Glutamatergic neuron (in vitro differentiated cells): ENCODE data around the gene H6PD. TPM values are rescaled to one million over a fixed set of nuclear protein-coding genes. Genes with fewer than 3 reads are reported as not detected.

Experiments used
- DNase-seq: peaks from one replicate; pipeline ENCODE4 v3.0.0; 2022
- H3K27ac Mint-ChIP-seq: one replicate; pipeline ENCODE4 v1.8.0; 2020; ENCODE audit warnings: mild to moderate bottlenecking, mixed read lengths, inconsistent platforms; ENCODE audit not compliant: unreplicated experiment
- H3K27me3 Mint-ChIP-seq: one replicate; pipeline ENCODE4 v1.8.0; 2020; ENCODE audit warnings: mild to moderate bottlenecking, moderate library complexity, mixed read lengths, inconsistent platforms; ENCODE audit not compliant: unreplicated experiment
- H3K36me3 Mint-ChIP-seq: one replicate; pipeline ENCODE4 v1.8.0; 2020; ENCODE audit warnings: mild to moderate bottlenecking, mixed read lengths, inconsistent platforms; ENCODE audit not compliant: unreplicated experiment
- H3K4me1 Mint-ChIP-seq: one replicate; pipeline ENCODE4 v1.8.0; 2020; ENCODE audit warnings: mild to moderate bottlenecking, low read depth, mixed read lengths, inconsistent platforms; ENCODE audit not compliant: unreplicated experiment
- H3K4me3 Mint-ChIP-seq: one replicate; pipeline ENCODE4 v1.8.0; 2020; ENCODE audit warnings: mild to moderate bottlenecking, mixed read lengths, inconsistent platforms; ENCODE audit not compliant: unreplicated experiment
- H3K9me3 Mint-ChIP-seq: one replicate; pipeline ENCODE4 v1.8.0; 2020; ENCODE audit warnings: mild to moderate bottlenecking, moderate library complexity, mixed read lengths, inconsistent platforms; ENCODE audit not compliant: unreplicated experiment
- total RNA-seq: library from RNA; stranded (reverse); fragmentation: NEBNext Ultra II Directional; extraction: Animal tissue kit (Norgen Biotek cat#: 25700); gene quantifications from one replicate; pipeline ENCODE4 v1.2.1, GENCODE V29; 2021; ENCODE audit not compliant: unreplicated experiment
- TF ChIP-seq, protein P1 (sequence below): fragments of 200-600 bp; sonication (generic); IDR thresholded peaks from one replicate; pipeline ENCODE4 v1.5.0; 2021; ENCODE audit not compliant: partially characterized antibody, unreplicated experiment

Gene H6PD
- total RNA-seq, 1 donor from 2014 or later = 5.0 TPM

DNA sequence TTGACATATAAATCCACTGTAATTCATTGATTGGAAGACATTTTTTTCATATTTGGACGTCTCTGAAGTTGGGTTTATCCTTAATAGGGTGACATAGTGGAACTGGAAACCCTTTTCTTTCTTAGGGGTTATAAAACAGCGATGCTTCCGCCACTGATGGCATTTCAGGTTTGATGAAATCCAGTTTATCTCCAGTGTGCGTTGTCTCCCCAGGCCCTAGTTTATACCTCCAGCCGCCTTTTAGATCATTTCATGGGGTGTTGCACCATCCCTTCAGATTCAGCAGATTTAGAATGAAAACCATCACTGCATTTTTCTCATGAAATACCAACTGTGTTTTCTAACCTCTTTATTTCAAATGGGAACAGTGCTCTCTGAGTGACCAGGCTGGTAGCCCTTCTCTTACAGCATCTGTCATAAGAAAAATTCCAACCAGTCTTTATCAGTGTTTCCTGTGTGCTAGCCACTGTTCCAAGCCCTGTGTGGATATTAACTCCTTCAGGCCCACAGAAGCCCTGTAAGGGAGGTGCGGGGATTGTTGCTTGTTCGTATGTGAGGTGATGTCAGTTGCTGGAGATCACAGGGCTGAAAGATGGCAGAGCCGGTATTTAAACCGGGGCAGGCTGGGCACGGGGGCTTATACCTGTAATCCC, 19.0 kb downstream of the H6PD start:
- peaks cover 5% of the 10 kb centered on the region for H3K27me3 Mint-ChIP-seq
- no peaks in the 10 kb centered on the region for H3K36me3 Mint-ChIP-seq
- DNase-seq = no peak
- peaks cover 6% of the 10 kb centered on the region for H3K9me3 Mint-ChIP-seq
- H3K27ac Mint-ChIP-seq = peak overlapping the region; percentile 35
- H3K4me3 Mint-ChIP-seq = no peak overlapping the region
- H3K4me1 Mint-ChIP-seq = peaks cover 28% of the 10 kb centered on the region
- TF ChIP-seq, protein P1, sequence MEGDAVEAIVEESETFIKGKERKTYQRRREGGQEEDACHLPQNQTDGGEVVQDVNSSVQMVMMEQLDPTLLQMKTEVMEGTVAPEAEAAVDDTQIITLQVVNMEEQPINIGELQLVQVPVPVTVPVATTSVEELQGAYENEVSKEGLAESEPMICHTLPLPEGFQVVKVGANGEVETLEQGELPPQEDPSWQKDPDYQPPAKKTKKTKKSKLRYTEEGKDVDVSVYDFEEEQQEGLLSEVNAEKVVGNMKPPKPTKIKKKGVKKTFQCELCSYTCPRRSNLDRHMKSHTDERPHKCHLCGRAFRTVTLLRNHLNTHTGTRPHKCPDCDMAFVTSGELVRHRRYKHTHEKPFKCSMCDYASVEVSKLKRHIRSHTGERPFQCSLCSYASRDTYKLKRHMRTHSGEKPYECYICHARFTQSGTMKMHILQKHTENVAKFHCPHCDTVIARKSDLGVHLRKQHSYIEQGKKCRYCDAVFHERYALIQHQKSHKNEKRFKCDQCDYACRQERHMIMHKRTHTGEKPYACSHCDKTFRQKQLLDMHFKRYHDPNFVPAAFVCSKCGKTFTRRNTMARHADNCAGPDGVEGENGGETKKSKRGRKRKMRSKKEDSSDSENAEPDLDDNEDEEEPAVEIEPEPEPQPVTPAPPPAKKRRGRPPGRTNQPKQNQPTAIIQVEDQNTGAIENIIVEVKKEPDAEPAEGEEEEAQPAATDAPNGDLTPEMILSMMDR = no peak

DNA sequence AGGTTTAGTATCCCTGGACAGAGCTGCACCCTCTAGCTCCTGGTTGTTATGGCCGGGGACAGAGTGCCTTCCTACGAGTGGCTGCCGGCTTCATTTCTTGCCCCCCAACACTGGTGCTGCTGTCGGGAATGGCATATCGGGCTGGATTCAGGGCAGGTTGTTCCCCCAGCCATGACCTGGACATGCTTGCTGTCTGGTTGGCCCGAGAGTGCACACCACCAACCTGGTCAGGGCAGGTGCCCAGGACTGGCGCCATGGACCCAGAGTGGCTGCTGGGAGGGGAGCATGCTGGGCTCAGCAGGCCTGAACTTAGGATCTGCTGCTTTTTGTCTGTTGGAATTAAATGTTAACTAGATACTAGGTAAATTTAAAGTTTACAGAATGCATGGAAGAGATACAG, 21.8 kb downstream of the H6PD start:
- Mint-ChIP-seq H3K36me3 (peaks cover 11% of the 10 kb centered on the region), H3K9me3 (peaks cover 9% of the 10 kb centered on the region), H3K4me3 (no peak overlapping the region), H3K27me3 (peaks cover 8% of the 10 kb centered on the region), H3K4me1 (peaks cover 23% of the 10 kb centered on the region), H3K27ac (no peak overlapping the region)
- no peak for DNase-seq
- TF ChIP-seq, protein P1 = no peak

DNA sequence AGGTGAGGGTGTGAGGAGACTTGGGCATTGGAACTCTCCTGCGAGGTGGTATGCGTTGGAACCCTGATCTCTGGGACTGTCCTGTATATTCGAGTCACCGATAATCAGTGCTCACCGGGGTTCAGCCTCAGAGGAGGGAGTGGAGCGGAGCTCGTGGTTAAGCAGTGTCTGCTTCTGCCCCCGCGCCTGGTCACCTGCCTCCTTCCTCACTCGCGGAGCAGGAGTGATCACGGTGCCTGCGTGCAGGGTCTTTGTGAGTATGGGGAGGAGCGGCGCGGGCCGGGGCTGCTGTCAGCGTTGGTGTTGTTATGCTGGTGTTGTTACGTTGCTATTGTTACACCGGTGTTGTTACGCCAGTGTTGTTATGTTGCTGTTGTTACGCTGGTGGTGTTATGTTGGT, 23.3 kb downstream of the H6PD start:
- TF ChIP-seq, protein P1 = no peak
- no peak for DNase-seq
- peaks cover 9% of the 10 kb centered on the region for H3K27me3 Mint-ChIP-seq
- no peak overlapping the region for H3K4me3 Mint-ChIP-seq
- peaks cover 14% of the 10 kb centered on the region for H3K4me1 Mint-ChIP-seq
- H3K27ac Mint-ChIP-seq = no peak overlapping the region
- H3K36me3 Mint-ChIP-seq = peaks cover 11% of the 10 kb centered on the region
- H3K9me3 Mint-ChIP-seq = peaks cover 8% of the 10 kb centered on the region

DNA sequence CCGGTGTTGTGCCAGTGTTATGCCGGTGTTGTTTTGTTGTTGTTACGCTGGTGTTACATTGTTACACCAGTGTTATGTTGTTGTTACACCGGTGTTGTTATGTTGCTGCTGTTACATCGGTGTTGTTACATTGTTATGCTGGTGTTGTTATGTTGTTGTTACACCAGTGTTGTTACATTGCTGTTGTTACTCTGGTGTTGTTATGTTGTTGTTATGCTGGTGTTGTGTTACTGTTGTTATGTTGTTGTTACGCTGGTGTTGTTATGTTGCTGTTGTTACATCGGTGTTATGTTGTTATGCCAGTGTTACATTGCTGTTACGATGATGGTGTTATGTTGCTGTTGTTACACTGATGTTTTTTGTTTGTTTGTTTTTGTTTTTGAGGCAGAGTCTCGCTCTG, 24.1 kb downstream of the H6PD start:
- no peak overlapping the region for H3K27ac Mint-ChIP-seq
- peaks cover 8% of the 10 kb centered on the region for H3K9me3 Mint-ChIP-seq
- peaks cover 11% of the 10 kb centered on the region for H3K36me3 Mint-ChIP-seq
- H3K4me1 Mint-ChIP-seq = peaks cover 8% of the 10 kb centered on the region
- H3K4me3 Mint-ChIP-seq = no peak overlapping the region
- TF ChIP-seq, protein P1 = no peak
- H3K27me3 Mint-ChIP-seq = peaks cover 9% of the 10 kb centered on the region
- no peak for DNase-seq

DNA sequence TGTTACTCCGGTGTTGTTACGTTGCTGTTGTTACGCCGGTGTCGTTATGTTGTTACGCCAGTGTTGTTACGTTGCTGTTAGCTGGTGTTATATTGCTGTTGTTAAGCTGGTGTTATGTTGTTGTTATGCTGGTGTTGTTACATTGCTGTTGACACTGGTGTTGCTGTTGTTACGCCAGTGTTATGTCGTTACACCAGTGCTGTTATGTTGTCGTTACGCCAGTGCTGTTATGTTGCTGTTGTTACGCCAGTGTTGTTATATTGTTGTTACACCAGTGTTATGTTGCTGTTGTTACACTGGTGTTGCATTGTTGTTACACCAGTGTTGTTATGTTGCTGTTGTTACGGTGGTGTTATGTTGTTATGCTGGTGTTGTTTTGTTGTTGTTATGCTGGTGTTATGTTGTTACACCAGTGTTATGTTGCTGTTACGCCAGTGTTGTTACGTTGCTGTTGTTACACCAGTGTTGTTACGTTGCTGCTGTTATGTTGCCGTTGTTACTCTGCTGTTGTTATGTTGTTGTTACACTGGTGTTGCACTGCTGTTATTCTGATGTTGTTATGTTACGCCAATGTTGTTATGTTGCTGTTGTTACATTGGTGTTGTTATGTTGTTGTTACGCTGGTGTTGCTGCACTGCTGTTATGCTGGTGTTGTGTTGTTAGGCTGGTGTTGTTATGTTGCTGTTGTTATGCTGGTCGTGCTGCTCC, 25.6 kb downstream of the H6PD start:
- H3K27ac Mint-ChIP-seq = peak overlapping the region; percentile 33

More for the DNA sequence above, 25.6 kb downstream of the H6PD start:
- peaks cover 9% of the 10 kb centered on the region for H3K27me3 Mint-ChIP-seq
- TF ChIP-seq, protein P1 = no peak
- peaks cover 5% of the 10 kb centered on the region for H3K4me1 Mint-ChIP-seq
- H3K36me3 Mint-ChIP-seq = peaks cover 11% of the 10 kb centered on the region
- DNase-seq = no peak
- no peak overlapping the region for H3K4me3 Mint-ChIP-seq
- H3K9me3 Mint-ChIP-seq = peaks cover 8% of the 10 kb centered on the region
